Transverse colon (tissue), 4 donors: Measurements from ENCODE around the gene MAS1. TPM values are rescaled to one million over a fixed set of nuclear protein-coding genes. Genes with fewer than 3 reads are reported as not detected.

ENCODE experiments used
- DNase-seq: peaks from one replicate; pipeline ENCODE4 v3.0.0-alpha.2; 2019
- H3K27ac ChIP-seq, 4 donors: fragments of 200-600 bp; sonication (generic); 2 replicates each; pipeline ENCODE4 v1.5.1; 2016 to 2018; ENCODE audit warnings: inconsistent platforms in 4 of 4
- H3K27me3 ChIP-seq: fragments of 200-600 bp; sonication (generic); 2 replicates; pipeline ENCODE4 v1.5.1; 2017; ENCODE audit warnings: inconsistent platforms
- H3K36me3 ChIP-seq, 4 donors: fragments of 200-600 bp; sonication (generic); 2 replicates each; pipeline ENCODE4 v1.5.1; 2017 to 2019; ENCODE audit warnings: inconsistent platforms in 4 of 4
- H3K4me1 ChIP-seq, 4 donors: fragments of 200-600 bp; sonication (generic); 2 replicates each; pipeline ENCODE4 v1.5.1; 2017 to 2020; ENCODE audit warnings: inconsistent platforms in 4 of 4
- H3K4me3 ChIP-seq, 4 donors: fragments of 200-600 bp; sonication (generic); 1 replicate in 1 of 4; 2 replicates in 3 of 4; pipeline versions ENCODE4 v1.5.1 to v1.6.1; 2017 to 2019; ENCODE audit warnings: inconsistent platforms in 4 of 4
- H3K9me3 ChIP-seq, 2 donors: fragments of 200-600 bp; sonication (generic); 2 replicates each; pipeline ENCODE4 v1.5.1; 2017 to 2019; ENCODE audit warnings: inconsistent platforms in 2 of 2
- EP300 ChIP-seq: sonication (generic); formaldehyde crosslinking; IDR thresholded peaks from one replicate; pipeline ENCODE4 v1.6.1; 2017; ENCODE audit warnings: antibody characterized with exemption, low read depth
- POLR2A ChIP-seq: fragments of 450-650 bp; IDR thresholded peaks from one replicate; pipeline ENCODE4 v1.6.1; 2016; ENCODE audit warnings: antibody characterized with exemption, mild to moderate bottlenecking, moderate library complexity
- POLR2AphosphoS5 ChIP-seq, 3 donors: sonication (generic); formaldehyde crosslinking; IDR thresholded peaks; one replicate each; pipeline ENCODE4 v1.6.1; 2016; ENCODE audit warnings: antibody characterized with exemption in 3 of 3
- WGBS, 2 donors: methylation state at CpG; one replicate each; pipeline ENCODE4 v1.1.5; 2018; ENCODE audit warnings: low coverage in 1 of 2; 5-methylcytosine and 5-hydroxymethylcytosine counted together
- in situ Hi-C, 4 donors: fragments of 200-750 bp; cut with MboI; loops; one replicate each; pipeline versions ENCODE4 v1.15.0 to v1.15.1; 2017; ENCODE audit warnings: low sequenced_read_pairs in 3 of 4, low pct_ligation_motif_present in 1 of 4, low pct_unique_long_range_greater_than_20kb in 1 of 4
- intact Hi-C: fragments of 100-400 bp; cut with DNase I; formaldehyde crosslinking; loops from one replicate; pipeline ENCODE4 v1.15.1; 2023; ENCODE audit warnings: low total_unique reads
- total RNA-seq, 4 donors: library from RNA; depleted of rRNA; stranded (reverse); fragments of >200 nt; gene quantifications; one replicate each; pipeline ENCODE4 v1.1.0, GENCODE V29; 2016
- TF ChIP-seq, protein P1 (sequence below), 5 experiments: fragments of 200-600 bp in 3 of 5; fragments of 450-650 bp in 2 of 5; sonication (generic) in 3 of 5; IDR thresholded peaks; 1 replicate in 2 of 5; 2 replicates in 3 of 5; pipeline ENCODE4 v1.5.1; 2016 to 2017; ENCODE audit warnings: antibody characterized with exemption in 5 of 5, inconsistent platforms in 3 of 5, mild to moderate bottlenecking in 2 of 5, moderate library complexity in 1 of 5

The MAS1 gene
- total RNA-seq, 4 donors from 2014 or later: not detected

DNA sequence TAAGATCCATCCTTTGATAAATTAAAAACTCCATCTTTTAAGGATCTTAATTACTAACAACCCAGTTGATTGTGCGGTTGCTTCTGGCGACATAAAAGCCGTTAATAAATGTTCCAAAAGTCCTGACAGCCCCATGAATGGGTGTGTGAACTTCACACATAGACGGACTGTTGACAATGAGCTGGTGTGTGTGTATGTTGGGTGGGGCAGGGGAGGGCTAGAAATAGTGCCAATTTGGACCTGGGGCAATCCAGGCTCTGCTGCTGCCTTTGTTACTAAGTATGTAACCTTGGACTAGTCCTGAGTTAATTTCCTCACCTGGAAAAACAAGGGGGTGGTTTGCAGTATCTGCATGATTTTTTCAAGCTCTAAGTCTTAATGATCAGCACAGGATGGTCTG is 4.2 kb downstream of the MAS1 start:
- in situ Hi-C loops (no loop called here), intact Hi-C loops (no loop called here)
- WGBS, 2 donors: 32 to 67% methylated on average over 4 of the region's 4 CpGs
- Histone ChIP-seq H3K9me3 (no peaks in the 10 kb centered on the region), H3K27me3 (peaks cover 20% of the 10 kb centered on the region), H3K4me1 (no peaks in the 10 kb centered on the region), H3K36me3 (no peaks in the 10 kb centered on the region), H3K27ac (no peak overlapping the region), H3K4me3 (no peak overlapping the region)
- peak; percentile 23 for DNase-seq
- TF ChIP-seq POLR2AphosphoS5 (IDR thresholded peaks at IDR 0.05) (no peak), POLR2A (no peak), EP300 (no peak)
- TF ChIP-seq, protein P1, sequence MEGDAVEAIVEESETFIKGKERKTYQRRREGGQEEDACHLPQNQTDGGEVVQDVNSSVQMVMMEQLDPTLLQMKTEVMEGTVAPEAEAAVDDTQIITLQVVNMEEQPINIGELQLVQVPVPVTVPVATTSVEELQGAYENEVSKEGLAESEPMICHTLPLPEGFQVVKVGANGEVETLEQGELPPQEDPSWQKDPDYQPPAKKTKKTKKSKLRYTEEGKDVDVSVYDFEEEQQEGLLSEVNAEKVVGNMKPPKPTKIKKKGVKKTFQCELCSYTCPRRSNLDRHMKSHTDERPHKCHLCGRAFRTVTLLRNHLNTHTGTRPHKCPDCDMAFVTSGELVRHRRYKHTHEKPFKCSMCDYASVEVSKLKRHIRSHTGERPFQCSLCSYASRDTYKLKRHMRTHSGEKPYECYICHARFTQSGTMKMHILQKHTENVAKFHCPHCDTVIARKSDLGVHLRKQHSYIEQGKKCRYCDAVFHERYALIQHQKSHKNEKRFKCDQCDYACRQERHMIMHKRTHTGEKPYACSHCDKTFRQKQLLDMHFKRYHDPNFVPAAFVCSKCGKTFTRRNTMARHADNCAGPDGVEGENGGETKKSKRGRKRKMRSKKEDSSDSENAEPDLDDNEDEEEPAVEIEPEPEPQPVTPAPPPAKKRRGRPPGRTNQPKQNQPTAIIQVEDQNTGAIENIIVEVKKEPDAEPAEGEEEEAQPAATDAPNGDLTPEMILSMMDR (IDR thresholded peaks at IDR 0.05): no peak

DNA sequence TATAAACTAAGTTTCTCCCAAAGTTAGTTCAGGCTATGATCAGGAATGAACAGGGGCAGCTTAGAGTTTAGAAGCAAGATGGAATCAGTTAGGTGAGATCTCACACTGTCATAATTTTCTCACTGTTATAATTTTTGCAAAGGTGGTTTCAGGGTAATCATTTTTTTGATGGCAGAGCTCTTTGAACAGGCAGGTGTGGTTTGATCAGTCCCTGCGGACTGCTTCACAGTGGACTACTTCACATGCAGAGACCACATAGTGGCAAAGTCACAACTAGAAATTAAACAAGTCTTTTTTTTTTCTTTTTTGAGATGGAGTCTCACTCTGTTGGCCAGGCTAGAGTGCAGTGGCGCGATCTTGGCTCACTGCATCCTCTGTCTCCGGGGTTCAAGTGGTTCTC is 6.8 kb downstream of the MAS1 start:
- no peaks in the 10 kb centered on the region for H3K4me1 ChIP-seq
- no peak for TF ChIP-seq POLR2A
- TF ChIP-seq, protein P1 (IDR thresholded peaks at IDR 0.05): no peak
- no peak for TF ChIP-seq POLR2AphosphoS5 (IDR thresholded peaks at IDR 0.05)
- no peak for TF ChIP-seq EP300
- intact Hi-C loops (no loop called here), in situ Hi-C loops (no loop called here)
- no peaks in the 10 kb centered on the region for H3K9me3 ChIP-seq
- no peaks in the 10 kb centered on the region for H3K36me3 ChIP-seq
- WGBS, 2 donors: 64 to 92% methylated on average over 1 to 4 of the region's 4 CpGs
- H3K27ac ChIP-seq: no peak overlapping the region
- peaks cover 4% of the 10 kb centered on the region for H3K27me3 ChIP-seq
- DNase-seq: no peak
- H3K4me3 ChIP-seq: no peak overlapping the region

DNA sequence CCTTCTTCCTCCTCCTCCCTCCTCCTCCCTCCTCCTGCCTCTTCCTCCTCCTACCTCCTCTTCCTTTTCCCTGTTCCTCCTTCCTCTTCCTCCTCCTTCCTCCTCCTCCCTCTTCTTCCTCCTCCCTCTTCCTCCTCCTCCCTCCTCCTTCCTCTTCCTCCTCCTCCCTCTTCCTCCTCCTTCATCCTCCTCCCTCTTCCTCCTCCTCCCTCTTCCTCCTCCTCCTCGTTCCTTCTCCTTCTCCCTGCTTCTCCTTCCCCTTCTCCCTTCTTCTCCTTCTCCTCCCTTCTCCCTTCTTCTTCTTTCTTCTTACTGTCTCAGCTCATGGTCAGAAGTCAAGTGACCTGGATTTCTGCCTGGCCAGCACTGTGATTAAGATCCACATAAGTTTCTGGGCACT is 7.7 kb downstream of the MAS1 start:
- H3K27me3 ChIP-seq: no peaks in the 10 kb centered on the region
- H3K4me1 ChIP-seq: no peaks in the 10 kb centered on the region
- TF ChIP-seq POLR2A: no peak
- TF ChIP-seq, protein P1 (IDR thresholded peaks at IDR 0.05): no peak
- TF ChIP-seq POLR2AphosphoS5 (IDR thresholded peaks at IDR 0.05): no peak
- no peak for TF ChIP-seq EP300
- H3K36me3 ChIP-seq: no peaks in the 10 kb centered on the region
- H3K27ac ChIP-seq: no peak overlapping the region
- no peak overlapping the region for H3K4me3 ChIP-seq
- in situ Hi-C loops: no loop called here
- DNase-seq: no peak
- intact Hi-C loops: no loop called here
- WGBS, 2 donors: 71 to 75% methylated on average over 1 of the region's 1 CpG
- no peaks in the 10 kb centered on the region for H3K9me3 ChIP-seq

DNA sequence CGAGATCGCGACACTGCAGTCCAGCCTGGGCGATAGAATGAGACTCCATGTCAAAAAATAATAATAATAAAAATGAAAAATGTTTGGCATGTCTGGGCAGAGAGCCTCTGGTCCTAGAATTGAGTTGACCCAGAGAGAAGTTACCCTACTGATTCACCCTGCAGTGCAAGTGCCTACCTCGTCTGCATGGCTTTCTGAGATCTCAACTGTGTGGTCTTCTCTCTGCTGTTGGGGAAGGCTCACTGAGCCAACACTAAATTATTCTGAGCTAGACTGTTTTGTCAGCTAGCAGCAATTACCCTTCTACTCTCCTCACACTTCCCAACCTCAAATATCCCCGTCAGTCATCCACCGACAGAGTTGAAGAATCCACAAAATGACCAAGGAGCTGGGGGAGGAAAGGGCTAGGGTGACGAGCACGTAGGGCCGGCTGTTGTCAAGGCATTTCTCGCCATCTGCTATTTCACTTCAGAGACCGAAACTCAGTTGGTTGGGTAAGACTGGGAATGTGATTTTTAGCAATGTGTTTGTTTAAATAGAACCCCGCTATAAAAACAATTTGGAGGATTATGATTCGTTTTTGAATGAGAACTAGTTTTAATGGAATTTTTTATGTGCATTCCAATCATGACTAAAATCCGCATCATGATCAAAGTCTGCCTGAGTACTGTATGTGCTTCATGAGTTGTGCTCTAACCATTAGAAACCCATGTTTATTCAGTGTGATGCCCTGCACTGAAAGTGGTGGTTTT is 9.4 kb downstream of the MAS1 start:
- no peak for DNase-seq
- whole genome bisulfite sequencing, 2 donors: 70 to 86% methylated on average over 15 of the region's 15 CpGs
- Histone ChIP-seq H3K27ac (no peak overlapping the region), H3K4me3 (no peak overlapping the region), H3K36me3 (no peaks in the 10 kb centered on the region), H3K9me3 (no peaks in the 10 kb centered on the region), H3K4me1 (no peaks in the 10 kb centered on the region), H3K27me3 (no peaks in the 10 kb centered on the region)
- in situ Hi-C loops (no loop called here), intact Hi-C loops (no loop called here)
- no peak for TF ChIP-seq POLR2AphosphoS5 (IDR thresholded peaks at IDR 0.05)
- no peak for TF ChIP-seq EP300
- no peak for TF ChIP-seq POLR2A
- TF ChIP-seq, protein P1 (IDR thresholded peaks at IDR 0.05): no peak
